Progenitor cell of endocrine pancreas (in vitro differentiated cells): ENCODE results near the gene CDH4. TPM values are rescaled to one million over a fixed set of nuclear protein-coding genes. Genes with fewer than 3 reads are reported as not detected.

ENCODE experiments used
- DNase-seq: peaks from one replicate; pipeline ENCODE4 v3.0.0; 2021; ENCODE audit warnings: low spot score; ENCODE audit not compliant: unreplicated experiment
- H3K27ac Mint-ChIP-seq: 2 replicates; pipeline ENCODE4 v1.8.0; 2021; ENCODE audit warnings: mild to moderate bottlenecking, moderate library complexity, mixed read lengths
- H3K27me3 Mint-ChIP-seq: 2 replicates; pipeline ENCODE4 v1.8.0; 2021; ENCODE audit warnings: mixed read lengths
- H3K36me3 Mint-ChIP-seq: 2 replicates; pipeline ENCODE4 v1.8.0; 2022; ENCODE audit warnings: mixed read lengths; ENCODE audit not compliant: insufficient read depth
- H3K4me1 Mint-ChIP-seq: 2 replicates; pipeline ENCODE4 v1.8.0; 2021; ENCODE audit warnings: low read depth, mixed read lengths
- H3K4me3 Mint-ChIP-seq: 2 replicates; pipeline ENCODE4 v1.8.0; 2021; ENCODE audit warnings: low read depth, mild to moderate bottlenecking, moderate library complexity, mixed read lengths
- H3K9me3 Mint-ChIP-seq: 2 replicates; pipeline ENCODE4 v1.8.0; 2021; ENCODE audit warnings: low read depth, mixed read lengths
- CTCF ChIP-seq: fragments of 200-600 bp; sonication (generic); IDR thresholded peaks from one replicate; pipeline ENCODE4 v1.5.0; 2021; ENCODE audit warnings: antibody characterized with exemption, mild to moderate bottlenecking; ENCODE audit not compliant: unreplicated experiment
- total RNA-seq: library from RNA; stranded (reverse); gene quantifications from 2 replicates; pipeline ENCODE4 v1.2.1, GENCODE V29; 2021

Gene CDH4
- total RNA-seq, 1 donor from 2014 or later: 0.43 TPM

- no peak overlapping the region for H3K27ac Mint-ChIP-seq
- H3K27me3 Mint-ChIP-seq: no peaks in the 10 kb centered on the region
- no peak for DNase-seq
- no peaks in the 10 kb centered on the region for H3K9me3 Mint-ChIP-seq
- H3K4me3 Mint-ChIP-seq: no peak overlapping the region
- no peak for TF ChIP-seq CTCF
- no peaks in the 10 kb centered on the region for H3K36me3 Mint-ChIP-seq
- peaks cover 9% of the 10 kb centered on the region for H3K4me1 Mint-ChIP-seq
Measured at GRCh38 chr20:61900945-61901293, 648.9 kb downstream of the CDH4 start.

DNA sequence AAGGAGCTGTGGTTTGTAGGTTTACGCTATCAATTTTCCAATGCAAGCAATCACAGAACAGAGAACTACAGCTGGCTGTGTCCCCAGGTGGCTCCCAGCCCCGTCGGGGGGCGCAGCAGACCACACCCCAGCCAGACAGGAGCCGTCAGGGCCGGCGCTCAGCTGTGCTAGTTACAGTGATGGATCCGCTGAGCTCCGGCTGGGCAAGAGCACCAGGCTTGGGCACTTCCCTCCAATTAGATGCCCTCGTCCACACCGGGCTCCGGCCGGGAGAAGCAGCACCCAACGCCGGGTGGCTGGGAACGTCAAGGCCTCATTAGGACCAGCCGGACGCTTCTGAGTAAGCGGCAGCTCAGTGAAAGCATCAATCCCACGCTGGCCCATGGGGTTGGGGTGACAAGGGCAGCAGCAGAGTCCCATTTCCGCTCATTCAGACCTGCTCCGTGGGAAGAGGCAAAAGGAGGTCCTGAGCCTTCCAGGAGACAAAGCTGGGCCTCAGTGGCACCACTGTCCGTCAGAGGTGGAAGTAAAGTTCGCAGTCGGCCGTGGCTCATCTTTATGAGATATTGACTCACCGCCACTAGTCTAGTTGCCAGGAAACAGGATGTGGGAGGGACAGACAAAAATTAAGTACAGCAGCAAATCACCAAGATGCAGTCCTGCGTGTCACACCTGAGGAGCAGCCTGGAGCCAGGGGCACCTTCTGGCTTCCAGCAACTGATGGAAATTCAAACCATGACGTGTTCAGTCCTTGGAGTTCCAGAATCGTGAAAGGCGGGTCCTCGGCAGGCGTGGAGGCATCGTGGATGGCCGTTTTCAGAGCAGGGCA lies 649.5 kb downstream of the CDH4 start:
- Mint-ChIP-seq H3K36me3 (no peaks in the 10 kb centered on the region), H3K27me3 (no peaks in the 10 kb centered on the region), H3K4me3 (no peak overlapping the region), H3K4me1 (peaks cover 9% of the 10 kb centered on the region), H3K9me3 (no peaks in the 10 kb centered on the region), H3K27ac (peak overlapping the region; percentile 59)
- no peak for TF ChIP-seq CTCF
- DNase-seq: no peak

DNA sequence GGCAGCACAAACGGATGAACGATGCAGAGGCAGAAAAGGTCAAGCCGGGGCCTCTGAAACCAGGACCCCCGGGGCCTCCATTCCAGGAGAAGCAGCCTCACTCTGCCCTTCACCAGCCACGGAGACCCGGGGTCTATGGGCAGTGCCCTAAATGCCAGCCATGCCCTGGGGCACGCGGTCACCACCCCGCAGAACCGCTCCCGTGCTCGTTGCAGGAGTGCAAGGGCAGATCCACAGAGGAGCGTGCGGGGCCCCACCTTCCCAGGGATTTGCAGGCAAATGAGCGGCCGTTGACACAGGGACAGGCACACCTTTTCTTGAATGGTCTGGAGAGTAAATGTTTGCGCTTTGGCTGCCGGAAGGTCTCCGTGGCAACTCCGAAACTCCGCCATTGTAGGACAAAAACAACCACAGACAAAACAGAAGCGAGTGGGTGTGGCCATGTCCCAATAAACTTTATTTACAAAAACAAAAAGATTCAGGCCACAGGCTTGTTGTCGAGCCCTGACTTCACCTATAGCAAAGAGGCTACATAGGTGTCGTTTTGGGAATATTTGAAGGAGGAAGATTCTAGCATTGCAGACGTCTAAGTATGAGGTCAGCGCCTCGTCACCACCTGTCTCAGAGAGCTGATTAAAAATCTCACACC lies 650.3 kb downstream of the CDH4 start:
- Mint-ChIP-seq H3K27ac (peak overlapping the region; percentile 59), H3K4me1 (peaks cover 9% of the 10 kb centered on the region), H3K4me3 (no peak overlapping the region), H3K9me3 (no peaks in the 10 kb centered on the region), H3K36me3 (no peaks in the 10 kb centered on the region), H3K27me3 (no peaks in the 10 kb centered on the region)
- no peak for DNase-seq
- TF ChIP-seq CTCF: no peak

GRCh38 chr20:61903575-61904340 lies 651.7 kb downstream of the CDH4 start:
- Mint-ChIP-seq H3K27me3 (no peaks in the 10 kb centered on the region), H3K4me1 (peaks cover 9% of the 10 kb centered on the region), H3K36me3 (no peaks in the 10 kb centered on the region), H3K4me3 (no peak overlapping the region), H3K27ac (no peak overlapping the region), H3K9me3 (no peaks in the 10 kb centered on the region)
- no peak for TF ChIP-seq CTCF
- no peak for DNase-seq

DNA sequence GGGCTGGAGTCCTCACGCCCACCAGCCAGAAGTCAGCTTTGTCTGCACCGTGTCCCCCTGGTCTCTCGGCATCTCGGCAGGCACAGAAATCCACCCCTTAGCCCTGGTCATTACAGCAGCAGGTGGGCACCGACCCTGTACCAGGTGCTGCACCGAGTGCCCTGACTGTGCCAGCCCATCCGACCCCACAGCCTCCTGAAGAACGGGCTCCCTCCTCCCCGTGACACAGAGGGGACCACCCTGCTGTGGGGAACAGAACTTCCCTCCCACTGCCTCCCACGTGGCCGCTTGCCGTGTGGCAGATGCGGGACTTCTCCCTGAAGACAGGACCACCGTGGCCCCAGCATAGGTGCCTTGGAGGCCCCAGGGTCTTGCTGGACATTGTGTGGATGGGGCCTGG lies 652.4 kb downstream of the CDH4 start:
- Mint-ChIP-seq H3K9me3 (no peaks in the 10 kb centered on the region), H3K36me3 (no peaks in the 10 kb centered on the region), H3K27ac (no peak overlapping the region), H3K4me1 (peaks cover 9% of the 10 kb centered on the region), H3K27me3 (no peaks in the 10 kb centered on the region), H3K4me3 (no peak overlapping the region)
- no peak for TF ChIP-seq CTCF
- DNase-seq: no peak
